ENCODE results near the gene CREBZF.

- TF ChIP-seq, protein P1, sequence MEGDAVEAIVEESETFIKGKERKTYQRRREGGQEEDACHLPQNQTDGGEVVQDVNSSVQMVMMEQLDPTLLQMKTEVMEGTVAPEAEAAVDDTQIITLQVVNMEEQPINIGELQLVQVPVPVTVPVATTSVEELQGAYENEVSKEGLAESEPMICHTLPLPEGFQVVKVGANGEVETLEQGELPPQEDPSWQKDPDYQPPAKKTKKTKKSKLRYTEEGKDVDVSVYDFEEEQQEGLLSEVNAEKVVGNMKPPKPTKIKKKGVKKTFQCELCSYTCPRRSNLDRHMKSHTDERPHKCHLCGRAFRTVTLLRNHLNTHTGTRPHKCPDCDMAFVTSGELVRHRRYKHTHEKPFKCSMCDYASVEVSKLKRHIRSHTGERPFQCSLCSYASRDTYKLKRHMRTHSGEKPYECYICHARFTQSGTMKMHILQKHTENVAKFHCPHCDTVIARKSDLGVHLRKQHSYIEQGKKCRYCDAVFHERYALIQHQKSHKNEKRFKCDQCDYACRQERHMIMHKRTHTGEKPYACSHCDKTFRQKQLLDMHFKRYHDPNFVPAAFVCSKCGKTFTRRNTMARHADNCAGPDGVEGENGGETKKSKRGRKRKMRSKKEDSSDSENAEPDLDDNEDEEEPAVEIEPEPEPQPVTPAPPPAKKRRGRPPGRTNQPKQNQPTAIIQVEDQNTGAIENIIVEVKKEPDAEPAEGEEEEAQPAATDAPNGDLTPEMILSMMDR (tag by site-specific recombination; IDR thresholded peaks at IDR 0.05), result no peak
- TF ChIP-seq ZNF24 (tag by site-specific recombination; IDR thresholded peaks at IDR 0.05) (no peak), ZNF624 (tag by site-specific recombination; IDR thresholded peaks at IDR 0.05) (no peak), ZNF621 (tag by site-specific recombination; IDR thresholded peaks at IDR 0.05) (no peak), ZBTB8A (tag by site-specific recombination; IDR thresholded peaks at IDR 0.05) (no peak)
Observed at GRCh38 chr11:85672105-85672902, 7.4 kb upstream of the CREBZF start.

Data from HEK293 (cell line).